ENCODE results near the gene SLC25A1. TPM values are rescaled to one million over a fixed set of nuclear protein-coding genes. Genes with fewer than 3 reads are reported as not detected.
A peak's percentile ranks its signal among the peaks of the same experiment; 100 is the strongest.

Gene SLC25A1
- total and polyA plus RNA-seq, 2 experiments from 2014 or later = 141 to 242 TPM

- Histone ChIP-seq H3F3A (replicated peaks; ENCODE audit: low read depth) (0 out of 2 replicates have a peak, but pooled peaks cover 15% of the 10 kb centered on the region), H3K4me1 (ENCODE audit: insufficient read depth) (peaks cover 4% of the 10 kb centered on the region; the same call in 1 of the 2 replicates), H2AFZ (no peak overlapping the region), H3K79me2 (replicated peaks; ENCODE audit: insufficient read depth) (peaks cover 12% of the 10 kb centered on the region), H3K27me3 (ENCODE audit: insufficient read depth) (peaks cover 63% of the 10 kb centered on the region), H3K4me3 (no peak overlapping the region), H3K36me3 (ENCODE audit: insufficient read depth) (no peaks in the 10 kb centered on the region; the same call in 1 of the 2 replicates), H3K9me2 (ENCODE audit: insufficient read depth) (no peaks in the 10 kb centered on the region), H3K27ac (ENCODE audit: low read depth) (no peak overlapping the region), H4K20me1 (replicated peaks; ENCODE audit: insufficient read depth) (no peaks in the 10 kb centered on the region), H3K4me2 (peak overlapping the region; percentile 55; the same call in 1 of the 2 replicates)
- ATAC-seq (no peak), DNase-seq (ENCODE audit: low spot score) (no peak)
- peaks cover 6% of the 10 kb centered on the region; the same call in 1 of the 3 replicates for H3K9me3 Mint-ChIP-seq
- H3K4me1 Mint-ChIP-seq = peaks cover 24% of the 10 kb centered on the region
- no peak overlapping the region; the same call in 2 of the 3 replicates for H3K4me3 Mint-ChIP-seq
- no peak for TF ChIP-seq STAT1 (IDR thresholded peaks at IDR 0.05; ENCODE audit: unreplicated experiment)
- TF ChIP-seq CTCF (conservative IDR thresholded peaks at IDR 0.05; ENCODE audit: low read depth in 2 of 2) = 0 out of 4 replicates have a peak, but pooled peaks of 1 of the 2 experiments have one; percentile 9
- H3K27ac Mint-ChIP-seq = no peak overlapping the region
- peaks cover 49% of the 10 kb centered on the region for H3K27me3 Mint-ChIP-seq (ENCODE audit: insufficient read depth, low read depth, poor library complexity)
- H3K36me3 Mint-ChIP-seq (ENCODE audit: low read depth) = peaks cover 10% of the 10 kb centered on the region
Measured at GRCh38 chr22:19146215-19146968, 32.1 kb downstream of the SLC25A1 start.

GRCh38 chr22:19143967-19144400, 34.6 kb downstream of the SLC25A1 start:
- Histone ChIP-seq H4K20me1 (replicated peaks; ENCODE audit: insufficient read depth) (no peaks in the 10 kb centered on the region), H3F3A (replicated peaks; ENCODE audit: low read depth) (0 out of 2 replicates have a peak, but pooled peaks cover 6% of the 10 kb centered on the region), H3K4me2 (peak overlapping the region; percentile 99), H3K9me2 (ENCODE audit: insufficient read depth) (no peaks in the 10 kb centered on the region), H3K4me3 (peak overlapping the region; percentile 98), H3K27me3 (ENCODE audit: insufficient read depth) (peaks cover 41% of the 10 kb centered on the region), H3K4me1 (ENCODE audit: insufficient read depth) (peaks cover 4% of the 10 kb centered on the region; the same call in 1 of the 2 replicates), H3K79me2 (replicated peaks; ENCODE audit: insufficient read depth) (peaks cover 12% of the 10 kb centered on the region), H3K27ac (ENCODE audit: low read depth) (no peak overlapping the region), H2AFZ (peak overlapping the region; percentile 81), H3K36me3 (ENCODE audit: insufficient read depth) (peaks cover 6% of the 10 kb centered on the region)
- Mint-ChIP-seq H3K27ac (peak overlapping the region; percentile 79), H3K27me3 (ENCODE audit: insufficient read depth, low read depth, poor library complexity) (peaks cover 39% of the 10 kb centered on the region), H3K36me3 (ENCODE audit: low read depth) (peaks cover 32% of the 10 kb centered on the region), H3K4me1 (peaks cover 19% of the 10 kb centered on the region), H3K4me3 (peak overlapping the region; percentile 94), H3K9me3 (no peaks in the 10 kb centered on the region)
- no peak for DNase-seq (ENCODE audit: low spot score)
- no peak for ATAC-seq
- no peak for TF ChIP-seq EZH2phosphoT487 (IDR thresholded peaks at IDR 0.05; ENCODE audit: unreplicated experiment)
- TF ChIP-seq JUNB (IDR thresholded peaks at IDR 0.05; ENCODE audit: unreplicated experiment) = no peak
- TF ChIP-seq CREB1 (CRISPR knock-in tag; IDR thresholded peaks at IDR 0.05; ENCODE audit: low read depth) = no peak
- TF ChIP-seq STAT1 (IDR thresholded peaks at IDR 0.05; ENCODE audit: unreplicated experiment) = no peak
- TF ChIP-seq ZNF114 (CRISPR knock-in tag; IDR thresholded peaks at IDR 0.05) = no peak
- TF ChIP-seq REST (IDR thresholded peaks at IDR 0.05; ENCODE audit: unreplicated experiment) = no peak
- no peak for TF ChIP-seq EZH2 (IDR thresholded peaks at IDR 0.05; ENCODE audit: low read depth, unreplicated experiment)
- no peak for TF ChIP-seq POLR2AphosphoS5 (IDR thresholded peaks at IDR 0.05; ENCODE audit: low read depth)
- TF ChIP-seq ETS1 (IDR thresholded peaks at IDR 0.05) = no peak
- no peak for TF ChIP-seq CTCF (conservative IDR thresholded peaks at IDR 0.05; ENCODE audit: low read depth in 2 of 2)

All from GM23338 (cell line).